ENCODE measurements around the gene SUPT6H. TPM values are rescaled to one million over a fixed set of nuclear protein-coding genes. Genes with fewer than 3 reads are reported as not detected.
"Not testable (repeated sequence)": the region's sequence is repeated elsewhere in the genome, so short reads cannot be mapped to it uniquely, and the experiment has no call there.

The SUPT6H gene
- total and polyA plus RNA-seq, 2 donors (not counting 1 experiment from before 2014, with no cell fraction given), result 34.7 to 61.6 TPM

DNA sequence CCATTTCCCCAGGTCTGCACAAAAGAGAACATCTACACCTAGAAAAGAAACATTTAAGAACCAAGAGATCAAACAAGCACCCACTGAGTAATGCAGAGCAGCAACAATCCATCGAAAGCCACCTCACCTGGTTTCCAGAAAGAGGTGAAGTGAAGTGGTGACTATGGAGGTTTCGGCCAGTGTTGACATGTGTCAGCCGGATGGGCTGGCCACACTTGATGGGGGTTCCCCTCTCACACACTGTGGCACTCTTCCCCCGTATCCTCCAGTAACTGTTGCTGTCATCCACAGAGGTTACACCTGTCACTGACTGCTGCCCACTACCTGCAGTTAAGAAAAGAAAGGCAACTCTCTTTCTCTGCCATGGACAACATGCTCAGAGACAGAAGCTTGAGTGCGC is 6.8 kb upstream of the SUPT6H start:
- Histone ChIP-seq H3K4me3 (replicated peaks in 1 of 4; ENCODE audit: control extremely low read depth in 1 of 4, insufficient read depth in 1 of 4, low read depth in 3 of 4, low read length in 4 of 4) (no peak overlapping the region), H3K27ac (ENCODE audit: insufficient read depth, low read length) (no peak overlapping the region), H3K4me1 (ENCODE audit: control insufficient read depth, extremely low read depth, insufficient read depth, low read length) (no peaks in the 10 kb centered on the region), H2AFZ (ENCODE audit: low read length) (no peak overlapping the region), H3K36me3 (ENCODE audit: control insufficient read depth, insufficient read depth, low read length) (peaks cover 8% of the 10 kb centered on the region), H3K79me2 (ENCODE audit: control insufficient read depth, insufficient read depth, low read length) (peaks cover 26% of the 10 kb centered on the region), H4K20me1 (ENCODE audit: control insufficient read depth, extremely low read depth, insufficient read depth, low read length) (no peaks in the 10 kb centered on the region), H3K27me3 (ENCODE audit: control insufficient read depth, insufficient read depth, low read length) (no peaks in the 10 kb centered on the region), H3K9me3 (ENCODE audit: control insufficient read depth, insufficient read depth, low read depth, low read length) (no peaks in the 10 kb centered on the region), H3K4me2 (ENCODE audit: extremely low read depth, insufficient read depth, low read length) (no peak overlapping the region), H3K9ac (ENCODE audit: insufficient read depth, low read length) (no peak overlapping the region)
- TF ChIP-seq EZH2 (IDR thresholded peaks at IDR 0.05; ENCODE audit: low read length, missing control alignments), result no peak
- TF ChIP-seq, protein P1, sequence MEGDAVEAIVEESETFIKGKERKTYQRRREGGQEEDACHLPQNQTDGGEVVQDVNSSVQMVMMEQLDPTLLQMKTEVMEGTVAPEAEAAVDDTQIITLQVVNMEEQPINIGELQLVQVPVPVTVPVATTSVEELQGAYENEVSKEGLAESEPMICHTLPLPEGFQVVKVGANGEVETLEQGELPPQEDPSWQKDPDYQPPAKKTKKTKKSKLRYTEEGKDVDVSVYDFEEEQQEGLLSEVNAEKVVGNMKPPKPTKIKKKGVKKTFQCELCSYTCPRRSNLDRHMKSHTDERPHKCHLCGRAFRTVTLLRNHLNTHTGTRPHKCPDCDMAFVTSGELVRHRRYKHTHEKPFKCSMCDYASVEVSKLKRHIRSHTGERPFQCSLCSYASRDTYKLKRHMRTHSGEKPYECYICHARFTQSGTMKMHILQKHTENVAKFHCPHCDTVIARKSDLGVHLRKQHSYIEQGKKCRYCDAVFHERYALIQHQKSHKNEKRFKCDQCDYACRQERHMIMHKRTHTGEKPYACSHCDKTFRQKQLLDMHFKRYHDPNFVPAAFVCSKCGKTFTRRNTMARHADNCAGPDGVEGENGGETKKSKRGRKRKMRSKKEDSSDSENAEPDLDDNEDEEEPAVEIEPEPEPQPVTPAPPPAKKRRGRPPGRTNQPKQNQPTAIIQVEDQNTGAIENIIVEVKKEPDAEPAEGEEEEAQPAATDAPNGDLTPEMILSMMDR (conservative IDR thresholded peaks at IDR 0.05 in 1 of 2, IDR thresholded peaks at IDR 0.05 in 1 of 2; ENCODE audit: low read depth in 1 of 2, low read length in 2 of 2), result no peak
- no peak for DNase-seq (ENCODE audit: low read depth in 2 of 2)

DNA sequence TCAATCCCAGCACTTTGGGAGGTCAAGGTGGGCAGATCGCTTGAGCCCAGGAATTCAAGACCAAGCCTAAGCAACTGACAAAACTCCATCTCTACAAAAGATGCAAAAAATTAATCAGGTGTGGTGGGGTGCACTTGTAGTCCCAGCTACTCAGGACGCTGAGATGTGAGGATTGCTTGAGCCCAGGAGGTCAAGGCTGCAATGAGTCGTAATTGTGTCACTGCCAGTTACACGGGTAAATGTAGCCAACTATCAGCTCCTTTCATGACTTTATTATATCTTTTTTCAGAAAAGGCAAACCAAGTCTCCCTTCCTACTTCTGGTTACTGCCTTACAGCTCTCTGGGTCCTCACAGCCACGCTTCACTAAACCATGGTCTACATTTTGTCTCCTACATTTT is 4.2 kb upstream of the SUPT6H start:
- H3K79me2 ChIP-seq (ENCODE audit: control insufficient read depth, insufficient read depth, low read length), result peaks cover 48% of the 10 kb centered on the region
- H3K9ac ChIP-seq (ENCODE audit: insufficient read depth, low read length), result no peak overlapping the region
- H2AFZ ChIP-seq (ENCODE audit: low read length), result no peak overlapping the region
- no peak overlapping the region for H3K27ac ChIP-seq (ENCODE audit: insufficient read depth, low read length)
- no peaks in the 10 kb centered on the region for H3K9me3 ChIP-seq (ENCODE audit: control insufficient read depth, insufficient read depth, low read depth, low read length)
- no peaks in the 10 kb centered on the region for H4K20me1 ChIP-seq (ENCODE audit: control insufficient read depth, extremely low read depth, insufficient read depth, low read length)
- H3K4me1 ChIP-seq (ENCODE audit: control insufficient read depth, extremely low read depth, insufficient read depth, low read length), result peaks cover 2% of the 10 kb centered on the region
- DNase-seq (ENCODE audit: low read depth in 2 of 2), result peak; percentile 28 to 29
- H3K4me2 ChIP-seq (ENCODE audit: extremely low read depth, insufficient read depth, low read length), result no peak overlapping the region
- no peak overlapping the region for H3K4me3 ChIP-seq (replicated peaks in 1 of 4; ENCODE audit: control extremely low read depth in 1 of 4, insufficient read depth in 1 of 4, low read depth in 3 of 4, low read length in 4 of 4)
- TF ChIP-seq, protein P1 (conservative IDR thresholded peaks at IDR 0.05 in 1 of 2, IDR thresholded peaks at IDR 0.05 in 1 of 2; ENCODE audit: low read depth in 1 of 2, low read length in 2 of 2), result no peak
- TF ChIP-seq EZH2 (IDR thresholded peaks at IDR 0.05; ENCODE audit: low read length, missing control alignments), result no peak
- peaks cover 8% of the 10 kb centered on the region for H3K36me3 ChIP-seq (ENCODE audit: control insufficient read depth, insufficient read depth, low read length)
- H3K27me3 ChIP-seq (ENCODE audit: control insufficient read depth, insufficient read depth, low read length), result no peaks in the 10 kb centered on the region

- not testable (repeated sequence) for H3K4me2 ChIP-seq (ENCODE audit: extremely low read depth, insufficient read depth, low read length); H3K27ac ChIP-seq (ENCODE audit: insufficient read depth, low read length); H3K9me3 ChIP-seq (ENCODE audit: control insufficient read depth, insufficient read depth, low read depth, low read length); H3K9ac ChIP-seq (ENCODE audit: insufficient read depth, low read length); H3K36me3 ChIP-seq (ENCODE audit: control insufficient read depth, insufficient read depth, low read length); DNase-seq (ENCODE audit: low read depth in 2 of 2); H2AFZ ChIP-seq (ENCODE audit: low read length); H3K4me1 ChIP-seq (ENCODE audit: control insufficient read depth, extremely low read depth, insufficient read depth, low read length); H4K20me1 ChIP-seq (ENCODE audit: control insufficient read depth, extremely low read depth, insufficient read depth, low read length); H3K4me3 ChIP-seq (replicated peaks in 1 of 4; ENCODE audit: control extremely low read depth in 1 of 4, insufficient read depth in 1 of 4, low read depth in 3 of 4, low read length in 4 of 4); H3K27me3 ChIP-seq (ENCODE audit: control insufficient read depth, insufficient read depth, low read length)
- H3K79me2 ChIP-seq (ENCODE audit: control insufficient read depth, insufficient read depth, low read length), result peaks cover 54% of the 10 kb centered on the region
Measured at GRCh38 chr17:28658342-28658741, 3.7 kb upstream of the SUPT6H start.

GRCh38 chr17:28658766-28659496 is 3.1 kb upstream of the SUPT6H start:
- not testable (repeated sequence) for H3K36me3 ChIP-seq (ENCODE audit: control insufficient read depth, insufficient read depth, low read length); H3K9ac ChIP-seq (ENCODE audit: insufficient read depth, low read length); H3K4me2 ChIP-seq (ENCODE audit: extremely low read depth, insufficient read depth, low read length); H3K4me1 ChIP-seq (ENCODE audit: control insufficient read depth, extremely low read depth, insufficient read depth, low read length); H3K27me3 ChIP-seq (ENCODE audit: control insufficient read depth, insufficient read depth, low read length); H2AFZ ChIP-seq (ENCODE audit: low read length); H3K9me3 ChIP-seq (ENCODE audit: control insufficient read depth, insufficient read depth, low read depth, low read length); DNase-seq (ENCODE audit: low read depth in 2 of 2); H3K27ac ChIP-seq (ENCODE audit: insufficient read depth, low read length); H4K20me1 ChIP-seq (ENCODE audit: control insufficient read depth, extremely low read depth, insufficient read depth, low read length); H3K4me3 ChIP-seq (replicated peaks in 1 of 4; ENCODE audit: control extremely low read depth in 1 of 4, insufficient read depth in 1 of 4, low read depth in 3 of 4, low read length in 4 of 4)
- H3K79me2 ChIP-seq (ENCODE audit: control insufficient read depth, insufficient read depth, low read length), result peaks cover 60% of the 10 kb centered on the region

DNA sequence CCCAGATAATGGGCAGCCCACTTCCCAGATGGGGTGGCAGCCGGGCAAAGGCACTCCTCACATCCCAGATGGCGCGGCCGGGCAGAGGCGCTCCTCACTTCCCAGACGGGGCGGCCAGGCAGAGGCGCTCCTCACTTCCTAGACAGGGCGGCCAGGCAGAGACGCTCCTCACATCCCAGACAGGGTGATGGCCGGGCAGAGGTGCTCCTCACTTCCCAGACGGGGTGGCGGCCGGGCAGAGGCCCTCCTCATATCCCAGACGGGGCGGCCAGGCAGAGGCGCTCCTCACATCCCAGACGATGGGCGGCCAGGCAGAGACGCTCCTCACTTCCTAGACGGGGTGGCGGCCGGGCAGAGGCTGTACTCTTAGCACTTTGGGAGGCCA is 2.5 kb upstream of the SUPT6H start:
- not testable (repeated sequence) for H3K4me2 ChIP-seq (ENCODE audit: extremely low read depth, insufficient read depth, low read length); H3K4me3 ChIP-seq (replicated peaks in 1 of 4; ENCODE audit: control extremely low read depth in 1 of 4, insufficient read depth in 1 of 4, low read depth in 3 of 4, low read length in 4 of 4); H3K27ac ChIP-seq (ENCODE audit: insufficient read depth, low read length); H3K4me1 ChIP-seq (ENCODE audit: control insufficient read depth, extremely low read depth, insufficient read depth, low read length); H3K36me3 ChIP-seq (ENCODE audit: control insufficient read depth, insufficient read depth, low read length); H4K20me1 ChIP-seq (ENCODE audit: control insufficient read depth, extremely low read depth, insufficient read depth, low read length); H2AFZ ChIP-seq (ENCODE audit: low read length); H3K27me3 ChIP-seq (ENCODE audit: control insufficient read depth, insufficient read depth, low read length); H3K9ac ChIP-seq (ENCODE audit: insufficient read depth, low read length); H3K9me3 ChIP-seq (ENCODE audit: control insufficient read depth, insufficient read depth, low read depth, low read length); DNase-seq (ENCODE audit: low read depth in 2 of 2)
- H3K79me2 ChIP-seq (ENCODE audit: control insufficient read depth, insufficient read depth, low read length), result peaks cover 66% of the 10 kb centered on the region
